ENCODE measurements around the gene GRIK3.
A peak's percentile ranks its signal among the peaks of the same experiment; 100 is the strongest.
"Not testable (repeated sequence)": the region's sequence is repeated elsewhere in the genome, so short reads cannot be mapped to it uniquely, and the experiment has no call there.

The GRIK3 gene

GRCh38 chr1:36776256-36776655 lies 258.1 kb downstream of the GRIK3 start:
- DNase-seq = no peak

GRCh38 chr1:36775716-36776115 lies 258.6 kb downstream of the GRIK3 start:
- no peak for DNase-seq

- peak; percentile 66 for DNase-seq
Measured at GRCh38 chr1:36773827-36774541, 260.3 kb downstream of the GRIK3 start.

- DNase-seq = no peak
Measured at GRCh38 chr1:36772647-36773495, 261.4 kb downstream of the GRIK3 start.

DNA sequence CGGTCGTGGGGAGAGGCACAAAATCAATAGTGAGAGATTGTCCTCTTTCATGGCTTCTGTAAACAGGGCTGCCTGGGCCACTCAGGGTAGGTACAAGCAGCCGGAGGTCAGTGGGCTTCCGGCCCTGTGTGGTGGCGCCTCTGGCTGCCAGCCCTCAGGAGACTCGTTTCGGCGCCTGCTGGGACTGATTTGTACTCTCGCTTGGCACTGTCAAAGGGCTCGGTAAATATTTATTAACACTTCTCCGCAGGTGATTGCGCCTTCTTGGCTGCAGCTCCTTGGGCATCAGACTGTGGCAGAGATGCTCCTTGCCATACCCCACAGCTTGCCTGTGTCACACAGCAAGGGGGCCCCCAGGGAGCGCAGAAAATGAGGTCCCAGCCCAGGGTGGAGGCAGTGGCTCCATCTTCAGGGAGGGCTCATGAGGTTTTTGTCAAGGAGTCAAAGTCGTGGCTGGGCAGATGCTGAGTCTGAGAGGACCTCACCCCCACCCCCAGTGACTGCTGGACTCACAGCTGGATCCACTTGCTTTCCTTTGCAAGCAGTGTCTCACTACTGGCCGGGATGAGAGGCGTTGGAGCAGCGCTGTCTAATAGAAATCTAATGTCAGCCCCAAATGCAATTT lies 262.5 kb downstream of the GRIK3 start:
- no peak for DNase-seq

GRCh38 chr1:36771240-36771639 lies 263.1 kb downstream of the GRIK3 start:
- DNase-seq = no peak

DNA sequence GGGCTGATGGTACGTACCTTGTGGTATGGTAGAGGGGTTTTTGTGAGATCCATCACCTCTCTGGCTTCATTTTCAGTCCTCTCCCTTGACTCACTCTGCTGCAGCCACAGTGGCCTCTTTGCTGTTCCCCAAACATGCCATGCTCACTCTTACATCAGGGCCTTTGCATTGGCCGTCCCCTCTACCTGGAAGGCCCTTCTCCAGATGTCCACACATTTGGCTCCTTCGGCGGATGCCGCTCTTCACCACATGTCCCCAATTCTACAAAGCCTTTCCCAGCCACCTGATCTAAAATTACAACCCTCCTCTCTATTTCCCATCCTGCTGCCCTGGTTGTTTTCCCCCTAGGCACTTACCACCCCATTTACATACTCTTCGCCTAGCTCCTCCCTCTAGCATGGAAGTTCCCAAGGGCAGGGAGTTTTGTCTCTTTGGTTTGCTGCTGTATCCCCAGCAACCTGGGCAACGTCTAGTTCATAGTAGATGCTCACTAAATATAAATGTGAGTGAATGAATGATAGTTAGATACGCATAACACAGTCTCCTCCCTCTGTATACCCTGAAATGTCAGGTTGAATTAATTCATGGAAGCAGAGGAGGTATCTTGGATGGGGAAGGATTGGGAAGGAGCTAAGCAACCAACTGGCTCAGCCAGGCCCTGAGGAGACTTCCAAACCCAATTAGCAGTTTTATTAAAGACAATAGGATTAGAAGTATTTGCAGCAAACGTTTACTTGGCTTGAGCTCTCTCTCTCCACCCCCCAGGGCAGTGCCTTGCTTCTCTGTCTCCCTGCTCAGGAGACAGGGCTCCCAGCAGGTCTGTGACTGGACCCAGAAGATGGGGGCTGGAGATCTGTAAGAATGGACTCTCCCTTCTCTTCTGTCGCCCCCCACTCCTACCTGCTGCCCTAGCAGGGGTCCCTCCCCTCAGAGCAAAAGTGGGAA lies 264.2 kb downstream of the GRIK3 start:
- no peak for DNase-seq

DNA sequence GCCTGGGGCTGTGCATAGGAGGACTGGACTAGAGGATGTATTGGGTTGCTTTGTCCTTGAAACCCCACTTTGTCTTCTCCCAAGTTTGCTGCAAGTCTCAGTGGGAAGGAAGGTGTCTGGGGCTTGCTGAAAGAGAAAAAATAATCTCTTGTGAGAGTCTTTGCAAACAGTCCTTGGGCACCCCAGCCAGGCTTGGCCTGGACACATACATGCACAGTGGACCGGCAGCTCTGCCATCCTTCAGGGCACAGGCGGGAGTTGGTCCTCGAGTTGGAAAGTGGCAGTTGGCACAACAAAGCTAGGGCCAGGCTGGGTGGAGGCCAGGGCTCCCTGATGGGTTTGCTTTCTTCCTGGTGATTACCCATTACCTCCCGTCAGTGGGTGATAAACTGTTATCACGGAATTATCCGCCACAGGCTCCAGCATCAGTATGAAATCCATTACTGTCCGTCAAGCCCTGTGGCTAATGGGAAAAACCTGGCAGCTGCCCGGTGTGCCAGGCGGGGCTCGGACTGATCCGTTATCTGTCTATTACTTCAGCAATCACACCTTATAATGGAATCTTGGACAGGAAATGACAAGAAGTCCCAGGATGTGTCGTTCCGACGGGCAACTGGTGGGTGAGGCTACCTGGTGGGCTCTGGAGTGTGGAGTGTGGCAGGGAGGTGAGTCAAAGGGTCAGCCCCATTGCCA lies 265.7 kb downstream of the GRIK3 start:
- no peak for DNase-seq

DNA sequence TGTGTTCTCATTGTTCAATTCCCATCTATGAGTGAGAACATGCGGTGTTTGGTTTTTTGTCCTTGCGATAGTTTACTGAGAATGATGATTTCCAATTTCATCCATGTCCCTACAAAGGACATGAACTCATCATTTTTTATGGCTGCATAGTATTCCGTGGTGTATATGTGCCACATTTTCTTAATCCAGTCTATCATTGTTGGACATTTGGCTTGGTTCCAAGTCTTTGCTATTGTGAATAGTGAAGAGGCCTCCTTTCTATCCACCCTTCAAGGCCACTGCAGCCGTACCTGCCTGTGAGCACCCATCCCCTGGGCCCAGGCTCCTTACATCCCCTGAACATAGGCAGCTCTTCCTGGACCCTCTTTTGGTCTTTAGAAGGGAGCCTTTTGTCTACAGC lies 266.9 kb downstream of the GRIK3 start:
- not testable (repeated sequence) for DNase-seq

DNA sequence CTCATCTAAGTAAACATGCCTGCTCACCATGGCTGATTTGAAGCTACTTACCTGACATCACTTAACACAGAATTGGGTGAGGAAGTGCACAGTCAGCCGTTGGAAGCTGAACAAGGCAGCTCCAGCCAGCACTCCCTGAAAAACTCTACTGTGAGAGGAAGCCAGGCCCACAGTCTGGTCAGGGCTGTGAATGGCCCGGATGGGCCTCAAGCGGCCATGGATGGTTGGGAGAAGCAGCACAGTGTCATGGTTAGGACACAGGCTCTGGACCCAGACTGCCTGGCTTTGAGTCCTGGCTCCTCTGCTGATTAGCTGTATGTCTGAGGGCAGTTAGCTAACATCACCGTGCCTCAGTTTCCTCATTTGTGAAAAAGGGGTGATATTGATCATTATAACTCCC lies 267.8 kb downstream of the GRIK3 start:
- no peak for DNase-seq

DNA sequence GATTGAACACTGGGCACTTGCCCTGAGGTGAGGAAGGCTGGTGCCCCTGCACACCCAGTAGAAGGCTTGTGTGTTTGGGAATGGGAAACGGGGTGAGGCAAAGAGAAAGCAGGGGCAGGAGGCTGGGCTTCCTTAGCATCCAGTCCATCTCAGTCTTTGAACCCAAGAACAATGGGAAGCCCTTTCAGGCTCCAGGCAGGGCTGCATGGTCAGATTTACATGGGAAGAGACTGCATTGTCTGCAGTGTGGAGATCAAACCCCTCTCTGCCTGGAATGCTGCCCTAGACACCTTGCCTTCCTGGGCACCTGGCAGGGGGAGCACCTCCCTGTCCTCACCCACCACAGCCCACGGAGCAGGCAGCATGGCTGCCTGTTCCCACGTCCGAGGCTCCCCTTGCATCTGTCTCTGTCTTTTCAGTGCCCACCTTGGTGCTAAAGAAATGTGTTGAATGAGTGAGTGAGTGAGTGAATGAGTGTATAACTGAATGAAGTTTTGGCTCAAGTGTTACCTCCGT lies 268.5 kb downstream of the GRIK3 start:
- no peak for DNase-seq

- no peak for DNase-seq
Measured at GRCh38 chr1:36764798-36765197, 269.5 kb downstream of the GRIK3 start.

- no peak for DNase-seq
Measured at GRCh38 chr1:36763771-36764170, 270.5 kb downstream of the GRIK3 start.

DNA sequence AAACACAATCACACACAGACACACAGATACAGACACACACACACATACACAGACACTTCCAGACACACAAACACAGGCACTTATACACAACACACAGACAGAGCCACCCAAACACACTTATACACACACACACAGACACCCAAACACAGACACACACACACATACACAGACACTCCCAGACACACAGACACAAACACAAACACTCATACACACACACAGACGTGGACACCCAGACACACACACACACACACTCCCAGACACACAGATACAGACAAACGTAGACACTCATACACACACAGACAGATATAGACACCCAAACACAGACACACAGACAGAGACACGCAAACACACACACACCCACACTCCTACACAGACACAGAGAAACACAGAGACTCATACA lies 272.1 kb downstream of the GRIK3 start:
- DNase-seq = no peak

GRCh38 chr1:36761113-36761512 lies 273.2 kb downstream of the GRIK3 start:
- no peak for DNase-seq

- DNase-seq = no peak
Measured at GRCh38 chr1:36760081-36760480, 274.2 kb downstream of the GRIK3 start.

GRCh38 chr1:36759355-36759754 lies 275.0 kb downstream of the GRIK3 start:
- no peak for DNase-seq

DNA sequence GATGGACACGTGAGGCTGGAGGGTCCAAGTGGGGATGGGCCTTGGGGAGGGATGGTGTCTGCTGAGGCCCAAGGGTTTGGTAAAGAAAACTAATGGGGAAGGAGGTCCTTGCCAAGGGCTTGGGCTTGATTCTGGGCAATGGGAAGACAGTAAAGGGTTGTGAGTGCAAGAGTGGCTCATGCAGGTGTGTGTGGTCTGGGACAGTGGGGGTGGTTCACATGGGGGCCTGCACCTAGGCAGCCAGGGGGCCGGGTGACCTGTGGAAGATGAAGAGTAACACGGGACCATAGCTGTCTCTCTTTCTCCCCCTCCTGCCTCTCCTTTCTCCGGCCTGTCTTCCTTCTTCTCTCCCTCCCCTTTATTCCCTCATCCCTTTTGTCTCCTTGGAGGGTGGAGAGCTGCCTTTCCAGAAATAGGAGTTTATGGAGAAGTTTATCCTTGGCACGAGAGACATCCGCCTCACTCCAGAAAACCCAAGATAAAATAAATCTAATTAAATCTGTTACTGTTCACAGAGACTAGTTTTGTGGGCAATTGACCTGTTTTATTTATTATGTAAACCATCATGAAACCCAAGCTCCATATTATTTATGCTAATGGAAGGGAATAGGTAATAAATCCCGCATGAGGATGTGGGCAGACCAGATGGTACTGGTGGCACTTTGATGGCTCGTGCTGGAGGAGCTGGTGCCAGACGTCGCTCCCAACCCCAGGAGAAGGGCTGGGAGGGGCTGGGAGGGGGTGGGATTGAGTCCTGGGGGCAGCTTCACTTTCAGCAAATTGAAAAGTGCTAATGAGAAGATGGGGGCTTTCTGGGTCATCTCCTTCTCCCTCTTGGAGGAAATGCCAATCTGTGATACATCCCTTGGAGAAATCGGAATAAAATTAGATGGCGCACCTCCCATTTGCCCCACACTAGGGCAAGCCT lies 278.7 kb downstream of the GRIK3 start:
- no peak for DNase-seq

DNA sequence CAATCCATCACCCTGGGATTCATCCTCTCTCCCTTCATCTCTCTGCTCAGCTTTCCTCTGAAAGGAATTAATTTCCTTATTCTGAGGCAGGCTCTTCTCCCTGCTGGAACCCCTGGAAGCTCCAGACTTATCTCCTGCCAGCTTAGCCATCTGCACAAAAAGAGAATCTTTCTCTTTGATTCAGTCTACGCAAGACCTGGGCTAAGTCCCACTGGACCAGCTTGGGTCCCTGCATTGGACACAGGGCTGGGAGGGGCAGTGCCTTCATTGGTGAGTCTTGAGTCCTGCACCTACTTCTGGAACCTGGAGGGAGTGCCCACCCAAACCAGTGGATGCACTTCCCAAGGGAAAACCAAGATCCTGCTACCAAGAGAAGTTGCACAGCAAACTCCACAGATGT lies 279.9 kb downstream of the GRIK3 start:
- no peak for DNase-seq

GRCh38 chr1:36753451-36753850 lies 280.9 kb downstream of the GRIK3 start:
- no peak for DNase-seq

DNA sequence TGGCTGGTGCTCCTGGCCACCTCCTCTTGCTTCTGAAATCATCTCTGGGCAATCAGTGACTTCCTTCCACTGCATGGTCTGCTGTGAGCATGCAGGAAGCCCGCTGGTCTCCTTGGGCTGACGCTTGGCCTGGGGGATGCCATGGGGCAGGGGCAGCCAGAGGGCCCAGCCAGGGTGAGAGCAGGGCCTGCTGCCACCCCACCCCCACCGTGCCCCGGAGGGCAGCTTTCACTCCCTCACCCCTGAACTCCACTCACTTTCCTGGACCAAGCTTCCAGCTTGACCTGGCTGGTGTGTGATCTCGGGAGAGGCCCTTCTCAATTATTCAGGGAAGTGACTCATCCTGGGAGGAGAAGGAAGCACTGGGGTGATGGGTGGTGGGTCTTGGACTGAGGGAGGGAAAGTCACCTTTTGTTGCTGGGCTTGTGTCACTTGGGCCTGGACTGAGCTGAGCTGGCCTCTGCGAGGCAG lies 281.4 kb downstream of the GRIK3 start:
- no peak for DNase-seq
